Measurements from ENCODE around the gene STAC3. TPM values are rescaled to one million over a fixed set of nuclear protein-coding genes. Genes with fewer than 3 reads are reported as not detected.

The STAC3 gene
- polyA plus RNA-seq, 4 donors: 1.1 to 3.8 (median 3.4) TPM

GRCh38 chr12:57261428-57261865 lies 10.5 kb upstream of the STAC3 start:
- H3K27me3 ChIP-seq (ENCODE audit: control insufficient read depth in 3 of 3, insufficient read depth in 3 of 3, low read length in 3 of 3): no peaks in the 10 kb centered on the region
- H3K27ac ChIP-seq (ENCODE audit: low read depth in 1 of 3, low read length in 2 of 3): no peak overlapping the region
- DNase-seq (no peak), FAIRE-seq (no peak)
- no peaks in the 10 kb centered on the region for H3K9me3 ChIP-seq (ENCODE audit: control insufficient read depth in 2 of 2, insufficient read depth in 1 of 2, low read depth in 1 of 2, low read length in 1 of 2)
- WGBS, 3 donors: 60 to 69% (median 62%) methylated on average over 2 of the region's 2 CpGs
- no peak overlapping the region for H3K4me3 ChIP-seq (ENCODE audit: low read depth in 1 of 3, low read length in 3 of 3)
- H3K36me3 ChIP-seq (ENCODE audit: control insufficient read depth in 3 of 3, insufficient read depth in 2 of 3, low read depth in 1 of 3, low read length in 3 of 3): peaks cover 7 to 44% (median 17%) of the 10 kb centered on the region in 3 donors
- no peaks in the 10 kb centered on the region for H3K4me1 ChIP-seq (ENCODE audit: control insufficient read depth in 3 of 3, insufficient read depth in 2 of 3, low read depth in 1 of 3, low read length in 2 of 3)

- DNase-seq (no peak), FAIRE-seq (no peak)
- Histone ChIP-seq H3K9me3 (ENCODE audit: control insufficient read depth in 2 of 2, insufficient read depth in 1 of 2, low read depth in 1 of 2, low read length in 1 of 2) (no peaks in the 10 kb centered on the region), H3K27me3 (ENCODE audit: control insufficient read depth in 3 of 3, insufficient read depth in 3 of 3, low read length in 3 of 3) (no peaks in the 10 kb centered on the region), H3K36me3 (ENCODE audit: control insufficient read depth in 3 of 3, insufficient read depth in 2 of 3, low read depth in 1 of 3, low read length in 3 of 3) (peaks cover 11 to 47% (median 21%) of the 10 kb centered on the region in 3 donors), H3K4me1 (ENCODE audit: control insufficient read depth in 3 of 3, insufficient read depth in 2 of 3, low read depth in 1 of 3, low read length in 2 of 3) (no peaks in the 10 kb centered on the region), H3K4me3 (ENCODE audit: low read depth in 1 of 3, low read length in 3 of 3) (no peak overlapping the region), H3K27ac (ENCODE audit: low read depth in 1 of 3, low read length in 2 of 3) (no peak overlapping the region)
- 89 to 96% (median 94%) methylated on average over 4 of the region's 4 CpGs for WGBS, 3 donors
These were observed 9.4 kb upstream of the STAC3 start for GRCh38 chr12:57260366-57260765.

GRCh38 chr12:57258977-57259970 lies 8.3 kb upstream of the STAC3 start:
- no peak overlapping the region for H3K4me3 ChIP-seq (ENCODE audit: low read depth in 1 of 3, low read length in 3 of 3)
- no peak overlapping the region for H3K27ac ChIP-seq (ENCODE audit: low read depth in 1 of 3, low read length in 2 of 3)
- WGBS, 3 donors: 50 to 85% (median 59%) methylated on average over 6 of the region's 6 CpGs
- no peaks in the 10 kb centered on the region for H3K27me3 ChIP-seq (ENCODE audit: control insufficient read depth in 3 of 3, insufficient read depth in 3 of 3, low read length in 3 of 3)
- FAIRE-seq: no peak
- peaks cover 11 to 55% (median 23%) of the 10 kb centered on the region in 3 donors for H3K36me3 ChIP-seq (ENCODE audit: control insufficient read depth in 3 of 3, insufficient read depth in 2 of 3, low read depth in 1 of 3, low read length in 3 of 3)
- no peak for DNase-seq
- H3K4me1 ChIP-seq (ENCODE audit: control insufficient read depth in 3 of 3, insufficient read depth in 2 of 3, low read depth in 1 of 3, low read length in 2 of 3): no peaks in the 10 kb centered on the region
- H3K9me3 ChIP-seq (ENCODE audit: control insufficient read depth in 2 of 2, insufficient read depth in 1 of 2, low read depth in 1 of 2, low read length in 1 of 2): no peaks in the 10 kb centered on the region

- H3K27ac ChIP-seq (ENCODE audit: low read depth in 1 of 3, low read length in 2 of 3): no peak overlapping the region
- H3K9me3 ChIP-seq (ENCODE audit: control insufficient read depth in 2 of 2, insufficient read depth in 1 of 2, low read depth in 1 of 2, low read length in 1 of 2): no peaks in the 10 kb centered on the region
- FAIRE-seq (no peak), DNase-seq (no peak)
- H3K36me3 ChIP-seq (ENCODE audit: control insufficient read depth in 3 of 3, insufficient read depth in 2 of 3, low read depth in 1 of 3, low read length in 3 of 3): peaks cover 11 to 59% (median 21%) of the 10 kb centered on the region in 3 donors
- H3K4me1 ChIP-seq (ENCODE audit: control insufficient read depth in 3 of 3, insufficient read depth in 2 of 3, low read depth in 1 of 3, low read length in 2 of 3): no peaks in the 10 kb centered on the region
- H3K4me3 ChIP-seq (ENCODE audit: low read depth in 1 of 3, low read length in 3 of 3): no peak overlapping the region
- no peaks in the 10 kb centered on the region for H3K27me3 ChIP-seq (ENCODE audit: control insufficient read depth in 3 of 3, insufficient read depth in 3 of 3, low read length in 3 of 3)
- WGBS, 3 donors: 81 to 93% (median 90%) methylated on average over 6 of the region's 6 CpGs
These were observed 4.9 kb upstream of the STAC3 start for GRCh38 chr12:57255916-57256315.

GRCh38 chr12:57254506-57255280 lies 3.7 kb upstream of the STAC3 start:
- 92 to 96% (median 92%) methylated on average over 14 of the region's 14 CpGs for WGBS, 3 donors
- Histone ChIP-seq H3K9me3 (ENCODE audit: control insufficient read depth in 2 of 2, insufficient read depth in 1 of 2, low read depth in 1 of 2, low read length in 1 of 2) (no peaks in the 10 kb centered on the region), H3K27ac (ENCODE audit: low read depth in 1 of 3, low read length in 2 of 3) (no peak overlapping the region), H3K27me3 (ENCODE audit: control insufficient read depth in 3 of 3, insufficient read depth in 3 of 3, low read length in 3 of 3) (no peaks in the 10 kb centered on the region), H3K4me3 (ENCODE audit: low read depth in 1 of 3, low read length in 3 of 3) (no peak overlapping the region), H3K36me3 (ENCODE audit: control insufficient read depth in 3 of 3, insufficient read depth in 2 of 3, low read depth in 1 of 3, low read length in 3 of 3) (peaks cover 11 to 48% (median 17%) of the 10 kb centered on the region in 3 donors), H3K4me1 (ENCODE audit: control insufficient read depth in 3 of 3, insufficient read depth in 2 of 3, low read depth in 1 of 3, low read length in 2 of 3) (no peaks in the 10 kb centered on the region)
- FAIRE-seq (no peak), DNase-seq (no peak)

GRCh38 chr12:57250541-57250940 lies 446 bp downstream of the STAC3 start:
- no peak overlapping the region for H3K4me3 ChIP-seq (ENCODE audit: low read depth in 1 of 3, low read length in 3 of 3)
- H3K4me1 ChIP-seq (ENCODE audit: control insufficient read depth in 3 of 3, insufficient read depth in 2 of 3, low read depth in 1 of 3, low read length in 2 of 3): no peaks in the 10 kb centered on the region
- no peaks in the 10 kb centered on the region for H3K27me3 ChIP-seq (ENCODE audit: control insufficient read depth in 3 of 3, insufficient read depth in 3 of 3, low read length in 3 of 3)
- DNase-seq (no peak), FAIRE-seq (no peak)
- H3K9me3 ChIP-seq (ENCODE audit: control insufficient read depth in 2 of 2, insufficient read depth in 1 of 2, low read depth in 1 of 2, low read length in 1 of 2): no peaks in the 10 kb centered on the region
- 75 to 84% (median 79%) methylated on average over 3 of the region's 3 CpGs for WGBS, 3 donors
- H3K27ac ChIP-seq (ENCODE audit: low read depth in 1 of 3, low read length in 2 of 3): no peak overlapping the region
- peaks cover 0 to 22% (median 5%) of the 10 kb centered on the region in 3 donors for H3K36me3 ChIP-seq (ENCODE audit: control insufficient read depth in 3 of 3, insufficient read depth in 2 of 3, low read depth in 1 of 3, low read length in 3 of 3)

GRCh38 chr12:57248934-57249742 lies 1.8 kb downstream of the STAC3 start:
- DNase-seq (no peak), FAIRE-seq (no peak)
- H3K27me3 ChIP-seq (ENCODE audit: control insufficient read depth in 3 of 3, insufficient read depth in 3 of 3, low read length in 3 of 3): peaks cover 0 to 4% (median 0%) of the 10 kb centered on the region in 3 donors
- no peaks in the 10 kb centered on the region for H3K4me1 ChIP-seq (ENCODE audit: control insufficient read depth in 3 of 3, insufficient read depth in 2 of 3, low read depth in 1 of 3, low read length in 2 of 3)
- no peak overlapping the region for H3K27ac ChIP-seq (ENCODE audit: low read depth in 1 of 3, low read length in 2 of 3)
- WGBS, 3 donors: 62 to 76% (median 63%) methylated on average over 7 of the region's 7 CpGs
- H3K4me3 ChIP-seq (ENCODE audit: low read depth in 1 of 3, low read length in 3 of 3): no peak overlapping the region
- H3K36me3 ChIP-seq (ENCODE audit: control insufficient read depth in 3 of 3, insufficient read depth in 2 of 3, low read depth in 1 of 3, low read length in 3 of 3): peaks cover 0 to 13% (median 0%) of the 10 kb centered on the region in 3 donors
- no peaks in the 10 kb centered on the region for H3K9me3 ChIP-seq (ENCODE audit: control insufficient read depth in 2 of 2, insufficient read depth in 1 of 2, low read depth in 1 of 2, low read length in 1 of 2)

- DNase-seq: no peak
- no peak overlapping the region for H3K4me3 ChIP-seq (ENCODE audit: low read depth in 1 of 3, low read length in 3 of 3)
- FAIRE-seq: no peak
- 92 to 100% (median 98%) methylated on average over 1 of the region's 1 CpG for WGBS, 3 donors
- peaks cover 0 to 25% (median 10%) of the 10 kb centered on the region in 3 donors for H3K27me3 ChIP-seq (ENCODE audit: control insufficient read depth in 3 of 3, insufficient read depth in 3 of 3, low read length in 3 of 3)
- H3K27ac ChIP-seq (ENCODE audit: low read depth in 1 of 3, low read length in 2 of 3): no peak overlapping the region
- H3K9me3 ChIP-seq (ENCODE audit: control insufficient read depth in 2 of 2, insufficient read depth in 1 of 2, low read depth in 1 of 2, low read length in 1 of 2): no peaks in the 10 kb centered on the region
- H3K36me3 ChIP-seq (ENCODE audit: control insufficient read depth in 3 of 3, insufficient read depth in 2 of 3, low read depth in 1 of 3, low read length in 3 of 3): peaks cover 0 to 8% (median 0%) of the 10 kb centered on the region in 3 donors
- peaks cover 0 to 17% (median 2%) of the 10 kb centered on the region in 3 donors for H3K4me1 ChIP-seq (ENCODE audit: control insufficient read depth in 3 of 3, insufficient read depth in 2 of 3, low read depth in 1 of 3, low read length in 2 of 3)
These were observed 3.9 kb downstream of the STAC3 start for GRCh38 chr12:57247041-57247440.

All from small intestine (tissue), 7 donors.